ENCODE data around the gene ZSCAN5A. TPM values are rescaled to one million over a fixed set of nuclear protein-coding genes. Genes with fewer than 3 reads are reported as not detected.
"Not testable (repeated sequence)": the region's sequence is repeated elsewhere in the genome, so short reads cannot be mapped to it uniquely, and the experiment has no call there.

ZSCAN5A gene
- total RNA-seq, 1 experiment from 2014 or later, result 10.4 TPM

DNA sequence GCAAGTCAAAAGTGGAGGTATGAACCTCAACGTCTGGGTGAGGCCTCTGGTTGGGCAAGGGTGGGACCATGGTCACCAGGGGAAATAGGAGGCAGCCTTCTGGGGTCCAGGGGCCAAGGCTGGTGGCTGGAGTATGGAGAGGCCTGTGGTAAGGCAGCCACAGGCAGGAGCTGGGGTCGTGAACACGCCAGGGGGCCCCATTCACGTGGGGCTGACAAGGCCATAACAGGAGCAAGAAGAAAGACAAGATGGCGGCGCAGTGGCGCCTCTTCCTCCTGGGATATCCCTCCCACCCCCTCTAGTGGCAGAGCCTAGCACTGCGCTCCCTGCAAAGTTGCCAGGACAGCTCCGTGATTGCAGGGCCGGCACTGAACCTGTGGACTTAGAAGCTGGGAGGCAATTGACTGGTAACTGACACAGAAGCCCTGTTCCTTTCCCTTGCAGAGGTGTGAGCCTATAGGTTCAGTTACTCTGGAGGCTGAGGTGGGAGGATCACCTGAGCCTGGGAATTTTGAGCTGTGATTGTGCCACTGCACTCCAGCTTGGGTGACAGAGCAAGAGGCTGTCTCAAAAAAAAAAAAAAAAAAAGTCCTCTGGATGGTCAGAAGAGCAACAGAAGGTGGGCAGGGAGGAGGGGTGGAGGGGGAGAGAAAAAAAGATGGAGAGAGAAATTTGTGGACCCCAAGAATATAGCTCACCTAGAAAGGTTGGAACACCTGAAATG is 61.8 kb downstream of the ZSCAN5A start:
- TF ChIP-seq ZNF138 (CRISPR knock-in tag; conservative IDR thresholded peaks at IDR 0.05) (no peak), CREM (CRISPR knock-in tag; IDR thresholded peaks at IDR 0.05) (no peak), ZNF396 (CRISPR knock-in tag; IDR thresholded peaks at IDR 0.05; ENCODE audit: borderline replicate concordance) (peak; percentile 89; the same call in 1 of the 2 replicates), ERG (CRISPR knock-in tag; IDR thresholded peaks at IDR 0.05) (0 out of 2 replicates have a peak, but pooled peaks have one; percentile 24), GTF2I (CRISPR knock-in tag; conservative IDR thresholded peaks at IDR 0.05) (0 out of 2 replicates have a peak, but pooled peaks have one; percentile 10), MAX (CRISPR knock-in tag; IDR thresholded peaks at IDR 0.05) (peak; percentile 66; the same call in 1 of the 2 replicates), ZNF232 (CRISPR knock-in tag; IDR thresholded peaks at IDR 0.05) (no peak), CTCF (IDR thresholded peaks at IDR 0.05) (peak; percentile 91), JUN (CRISPR knock-in tag; IDR thresholded peaks at IDR 0.05) (no peak), ZNF423 (CRISPR knock-in tag; IDR thresholded peaks at IDR 0.05) (peak; percentile 22; the same call in 1 of the 2 replicates)
- TF ChIP-seq, protein P1, sequence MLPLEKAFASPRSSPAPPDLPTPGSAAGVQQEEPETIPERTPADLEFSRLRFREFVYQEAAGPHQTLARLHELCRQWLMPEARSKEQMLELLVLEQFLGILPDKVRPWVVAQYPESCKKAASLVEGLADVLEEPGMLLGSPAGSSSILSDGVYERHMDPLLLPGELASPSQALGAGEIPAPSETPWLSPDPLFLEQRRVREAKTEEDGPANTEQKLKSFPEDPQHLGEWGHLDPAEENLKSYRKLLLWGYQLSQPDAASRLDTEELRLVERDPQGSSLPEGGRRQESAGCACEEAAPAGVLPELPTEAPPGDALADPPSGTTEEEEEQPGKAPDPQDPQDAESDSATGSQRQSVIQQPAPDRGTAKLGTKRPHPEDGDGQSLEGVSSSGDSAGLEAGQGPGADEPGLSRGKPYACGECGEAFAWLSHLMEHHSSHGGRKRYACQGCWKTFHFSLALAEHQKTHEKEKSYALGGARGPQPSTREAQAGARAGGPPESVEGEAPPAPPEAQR (CRISPR knock-in tag; IDR thresholded peaks at IDR 0.05), result 0 out of 2 replicates have a peak, but pooled peaks have one; percentile 59
- Mint-ChIP-seq H3K27me3 (ENCODE audit: low read depth) (peaks cover 12% of the 10 kb centered on the region; the same call in 1 of the 2 replicates), H3K4me3 (no peak overlapping the region), H3K27ac (no peak overlapping the region), H3K36me3 (peaks cover 12% of the 10 kb centered on the region), H3K4me1 (no peaks in the 10 kb centered on the region), H3K9me3 (peaks cover 13% of the 10 kb centered on the region)
- ATAC-seq, result peak; percentile 97
- ChIA-PET POLR2A (interaction anchor here (0.7 to 1.0 kb wide), 2 partner anchors 98 to 193 kb away, joined by 3 to 4 read pairs; no protein-coding TSS in a partner anchor), CTCF (interaction anchor here (0.5 to 5.3 kb wide), 51 partner anchors 8 to 680 kb away, joined by 3 to 48 read pairs (median 5); partner anchors contain the start of genes EDDM13, GALP and ZSCAN5A)
- peak; percentile 96 for DNase-seq (ENCODE audit: low spot score)

GRCh38 chr19:56248736-56249338 is 65.8 kb downstream of the ZSCAN5A start:
- Mint-ChIP-seq H3K36me3 (peaks cover 12% of the 10 kb centered on the region), H3K9me3 (peaks cover 13% of the 10 kb centered on the region)
- CTCF ChIA-PET, result interaction anchor here (2.2 to 5.3 kb wide), 3 partner anchors 25 to 94 kb away, joined by 7 to 48 read pairs (median 12); no protein-coding TSS in a partner anchor
- H3K27me3 Mint-ChIP-seq (ENCODE audit: low read depth); H3K4me1 Mint-ChIP-seq; POLR2A ChIA-PET; H3K27ac Mint-ChIP-seq; DNase-seq (ENCODE audit: low spot score); ATAC-seq; H3K4me3 Mint-ChIP-seq: not testable (repeated sequence)

DNA sequence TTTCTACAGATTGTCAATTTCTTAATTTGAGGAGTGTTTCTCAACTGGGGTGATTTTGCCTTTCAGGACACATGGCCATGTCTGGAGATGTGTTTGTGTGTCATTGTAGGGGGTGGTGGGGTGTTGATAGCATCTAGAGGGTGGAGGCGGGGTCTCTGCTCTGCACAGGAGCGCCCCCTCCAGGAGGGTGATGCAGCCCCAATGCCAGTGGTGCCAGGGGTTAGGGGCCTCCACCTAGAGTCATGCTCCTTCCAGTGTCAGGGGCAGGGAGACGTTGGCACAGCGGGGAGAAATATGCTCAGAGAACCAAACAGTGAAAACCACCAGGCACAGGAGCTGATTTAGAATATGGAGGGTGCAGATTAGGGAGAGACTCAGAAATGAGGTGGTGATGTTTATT is 68.9 kb downstream of the ZSCAN5A start:
- ATAC-seq, result peak; percentile 93
- H3K27me3 Mint-ChIP-seq (ENCODE audit: low read depth); H3K27ac Mint-ChIP-seq; H3K4me3 Mint-ChIP-seq; H3K36me3 Mint-ChIP-seq; H3K4me1 Mint-ChIP-seq; POLR2A ChIA-PET; DNase-seq (ENCODE audit: low spot score); H3K9me3 Mint-ChIP-seq: not testable (repeated sequence)
- peak; percentile 32; the same call in 1 of the 2 replicates for TF ChIP-seq CTCF (IDR thresholded peaks at IDR 0.05)
- CTCF ChIA-PET, result interaction anchor here (1.3 kb wide), 1 partner anchor 64 kb away, joined by 5 read pairs; no protein-coding TSS in a partner anchor

Measured in WTC11 (cell line).